HEK293T (cell line): ENCODE data around the gene ADCY9.
"Not testable (repeated sequence)": the region's sequence is repeated elsewhere in the genome, so short reads cannot be mapped to it uniquely, and the experiment has no call there.

Experiments used
- CTCF ChIA-PET: fragments of 350-600 bp; formaldehyde crosslinking; extraction: SDS; loops from one replicate; lab custom pipeline; 2021; ENCODE audit warnings: antibody characterized with exemption, inconsistent platforms; lab: Yijun Ruan, JAX
- POLR2A ChIA-PET: fragments of 350-600 bp; formaldehyde crosslinking; extraction: SDS; loops from one replicate; lab custom pipeline; 2020; ENCODE audit warnings: antibody characterized with exemption, inconsistent platforms; lab: Yijun Ruan, JAX
- DNase-seq: peaks from one replicate; pipeline ENCODE4 v3.0.0; 2012; ENCODE audit warnings: mixed read lengths; ENCODE audit errors: extremely low spot score
- ARNT ChIP-seq: fragments of 450-650 bp; IDR thresholded peaks from 2 replicates; pipeline ENCODE4 v1.6.1; 2017; ENCODE audit warnings: mild to moderate bottlenecking
- BHLHE40 ChIP-seq: fragments of 450-650 bp; IDR thresholded peaks from 2 replicates; pipeline ENCODE4 v1.6.1; 2016; ENCODE audit warnings: mild to moderate bottlenecking, moderate library complexity, borderline replicate concordance
- CTBP1 ChIP-seq: fragments of 450-650 bp; IDR thresholded peaks from 2 replicates; pipeline ENCODE4 v1.6.1; 2016; ENCODE audit warnings: borderline replicate concordance
- ELF4 ChIP-seq: fragments of 450-650 bp; IDR thresholded peaks from 2 replicates; pipeline ENCODE4 v1.6.1; 2017; ENCODE audit warnings: antibody characterized with exemption
- FOXA1 ChIP-seq: fragments of 450-650 bp; IDR thresholded peaks from 2 replicates; pipeline ENCODE4 v1.6.1; 2016; ENCODE audit warnings: mild to moderate bottlenecking
- FOXK2 ChIP-seq: fragments of 450-650 bp; IDR thresholded peaks from 2 replicates; pipeline ENCODE4 v1.6.1; 2016; ENCODE audit warnings: mild to moderate bottlenecking
- FOXM1 ChIP-seq: fragments of 450-650 bp; IDR thresholded peaks from 2 replicates; pipeline ENCODE4 v1.6.1; 2017; ENCODE audit warnings: mild to moderate bottlenecking, borderline replicate concordance
- HDGF ChIP-seq: fragments of 450-650 bp; IDR thresholded peaks from 2 replicates; pipeline ENCODE4 v1.6.1; 2017; ENCODE audit warnings: antibody characterized with exemption, borderline replicate concordance
- L3MBTL2 ChIP-seq: fragments of 450-650 bp; conservative IDR thresholded peaks from 2 replicates; pipeline ENCODE4 v1.6.1; 2016; ENCODE audit warnings: mild to moderate bottlenecking
- LEF1 ChIP-seq: fragments of 450-650 bp; IDR thresholded peaks from 2 replicates; pipeline ENCODE4 v1.6.1; 2017; ENCODE audit warnings: mild to moderate bottlenecking, borderline replicate concordance
- NFRKB ChIP-seq: fragments of 450-650 bp; IDR thresholded peaks from 2 replicates; pipeline ENCODE4 v1.6.1; 2016; ENCODE audit warnings: mild to moderate bottlenecking, moderate library complexity
- SP1 ChIP-seq: fragments of 450-650 bp; IDR thresholded peaks from 2 replicates; pipeline ENCODE4 v1.6.1; 2017
- SUZ12 ChIP-seq: fragments of 450-650 bp; IDR thresholded peaks from 2 replicates; pipeline ENCODE4 v1.6.1; 2016; ENCODE audit warnings: mild to moderate bottlenecking
- TARDBP ChIP-seq: fragments of 450-650 bp; IDR thresholded peaks from 2 replicates; pipeline ENCODE4 v1.6.1; 2016
- ZNF384 ChIP-seq: fragments of 450-650 bp; IDR thresholded peaks from 2 replicates; pipeline ENCODE4 v1.6.1; 2016
- TF ChIP-seq, protein P1 (sequence below): fragments of 450-650 bp; IDR thresholded peaks from 2 replicates; pipeline ENCODE4 v1.6.1; 2016

ADCY9 gene

DNA sequence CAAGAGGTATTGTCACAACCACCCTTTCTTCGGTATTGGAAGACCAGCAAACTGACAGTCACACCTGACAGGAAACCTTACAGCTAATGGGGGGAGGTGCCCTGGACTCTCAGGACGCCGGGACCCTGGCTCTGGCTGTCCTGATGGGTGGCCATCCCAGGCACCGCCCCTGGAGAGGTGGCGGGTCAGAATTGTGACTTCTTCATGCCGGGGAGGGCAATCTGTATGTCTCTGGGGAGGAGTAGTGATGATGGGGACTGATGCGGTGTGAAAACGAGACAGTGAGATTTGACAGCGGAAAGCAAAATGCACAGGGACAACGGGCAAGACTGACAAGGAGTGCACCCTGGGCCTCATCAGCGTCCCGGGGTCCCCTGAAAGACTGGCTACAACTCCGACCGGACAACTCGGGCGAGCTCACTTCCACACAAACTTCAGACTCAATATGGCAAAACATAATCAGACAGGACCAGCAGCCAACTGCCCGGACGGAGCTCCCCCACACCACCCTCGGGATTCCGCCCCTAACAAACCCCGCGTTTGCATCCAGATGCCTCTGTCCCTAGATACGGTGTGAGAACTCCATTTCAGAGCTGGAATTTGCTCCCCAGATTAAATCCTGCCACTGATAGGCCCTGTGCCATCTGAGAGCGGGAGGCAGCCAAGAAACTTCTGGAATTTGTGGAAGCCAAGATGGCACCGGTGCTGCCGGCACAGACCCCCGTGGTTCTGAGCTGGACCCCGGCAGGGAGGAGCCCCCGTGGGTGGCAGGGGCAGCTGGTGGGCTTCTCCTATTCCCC, 152.2 kb downstream of the ADCY9 start:
- CTCF ChIA-PET, result no interaction called here
- POLR2A ChIA-PET, result interaction anchor here (0.6 kb wide), 1 partner anchor 49 kb away, joined by 3 read pairs; no protein-coding TSS in a partner anchor
- TF ChIP-seq FOXM1 (no peak), BHLHE40 (no peak), TARDBP (no peak), SP1 (no peak), HDGF (no peak), NFRKB (no peak), SUZ12 (no peak), CTBP1 (no peak), ARNT (no peak), FOXK2 (no peak), FOXA1 (no peak), ZNF384 (no peak), ELF4 (no peak), LEF1 (no peak), L3MBTL2 (no peak)
- TF ChIP-seq, protein P1, sequence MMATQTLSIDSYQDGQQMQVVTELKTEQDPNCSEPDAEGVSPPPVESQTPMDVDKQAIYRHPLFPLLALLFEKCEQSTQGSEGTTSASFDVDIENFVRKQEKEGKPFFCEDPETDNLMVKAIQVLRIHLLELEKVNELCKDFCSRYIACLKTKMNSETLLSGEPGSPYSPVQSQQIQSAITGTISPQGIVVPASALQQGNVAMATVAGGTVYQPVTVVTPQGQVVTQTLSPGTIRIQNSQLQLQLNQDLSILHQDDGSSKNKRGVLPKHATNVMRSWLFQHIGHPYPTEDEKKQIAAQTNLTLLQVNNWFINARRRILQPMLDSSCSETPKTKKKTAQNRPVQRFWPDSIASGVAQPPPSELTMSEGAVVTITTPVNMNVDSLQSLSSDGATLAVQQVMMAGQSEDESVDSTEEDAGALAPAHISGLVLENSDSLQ, result no peak
- no peak for DNase-seq

DNA sequence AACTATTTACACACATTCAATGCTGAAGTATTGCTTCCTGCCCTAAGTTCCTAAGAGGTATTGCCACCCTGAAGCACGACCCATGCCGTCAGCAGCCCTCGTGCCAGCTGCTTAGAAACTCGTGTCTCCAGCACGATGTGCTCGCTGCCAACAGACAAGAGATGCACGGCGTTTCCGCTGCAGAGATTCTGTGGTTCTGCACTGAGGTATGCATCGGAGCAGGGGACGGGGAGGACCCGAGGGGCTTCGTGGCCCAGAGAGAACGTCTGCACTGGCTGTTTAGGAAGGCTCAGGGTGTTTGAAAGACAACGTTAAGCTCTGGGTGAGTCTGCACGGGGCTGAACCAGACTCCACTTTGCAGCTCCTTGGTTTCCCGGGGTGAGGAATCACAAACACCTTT, 153.0 kb downstream of the ADCY9 start:
- TF ChIP-seq SUZ12 (no peak), BHLHE40 (no peak), LEF1 (no peak), FOXM1 (no peak), ELF4 (no peak), SP1 (no peak), TARDBP (no peak), ZNF384 (no peak), HDGF (no peak), FOXA1 (no peak), FOXK2 (no peak), NFRKB (no peak), CTBP1 (no peak), L3MBTL2 (no peak), ARNT (no peak)
- TF ChIP-seq, protein P1, result no peak
- DNase-seq, result no peak
- CTCF ChIA-PET, result no interaction called here
- POLR2A ChIA-PET, result no interaction called here

DNA sequence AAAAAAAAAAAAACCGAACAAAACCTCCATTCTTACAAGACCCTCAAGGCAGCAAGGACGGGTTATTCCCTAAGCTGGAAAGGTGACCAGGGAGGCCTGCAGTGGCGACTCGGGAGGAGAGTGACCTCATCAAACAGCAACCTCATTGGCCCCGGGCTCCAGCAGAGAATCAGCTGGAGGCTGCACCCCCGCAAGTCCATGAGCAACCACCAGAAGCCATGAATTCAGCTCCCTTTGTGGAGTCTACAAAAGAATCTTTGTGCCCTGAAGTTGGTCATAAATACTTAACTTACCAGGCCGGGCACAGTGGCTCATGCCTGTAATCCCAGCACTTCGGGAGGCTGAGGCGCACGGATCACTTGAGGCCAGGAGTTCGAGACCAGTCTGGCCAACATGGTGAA, 154.8 kb downstream of the ADCY9 start:
- CTCF ChIA-PET, result interaction anchor here (0.6 to 1.7 kb wide), 3 partner anchors 162 to 292 kb away, joined by 3 to 4 read pairs (median 4); no protein-coding TSS in a partner anchor
- POLR2A ChIA-PET, result interaction anchor here (0.6 to 0.9 kb wide), 2 partner anchors 9 to 292 kb away, joined by 3 read pairs; no protein-coding TSS in a partner anchor
- DNase-seq, result peak; percentile 47
- TF ChIP-seq FOXM1 (no peak), LEF1 (no peak), ELF4 (no peak), L3MBTL2 (no peak), BHLHE40 (no peak), TARDBP (no peak), SUZ12 (no peak), CTBP1 (no peak), FOXK2 (no peak), SP1 (no peak), ARNT (no peak), NFRKB (no peak), FOXA1 (no peak), ZNF384 (no peak), HDGF (no peak)
- TF ChIP-seq, protein P1, result no peak

DNA sequence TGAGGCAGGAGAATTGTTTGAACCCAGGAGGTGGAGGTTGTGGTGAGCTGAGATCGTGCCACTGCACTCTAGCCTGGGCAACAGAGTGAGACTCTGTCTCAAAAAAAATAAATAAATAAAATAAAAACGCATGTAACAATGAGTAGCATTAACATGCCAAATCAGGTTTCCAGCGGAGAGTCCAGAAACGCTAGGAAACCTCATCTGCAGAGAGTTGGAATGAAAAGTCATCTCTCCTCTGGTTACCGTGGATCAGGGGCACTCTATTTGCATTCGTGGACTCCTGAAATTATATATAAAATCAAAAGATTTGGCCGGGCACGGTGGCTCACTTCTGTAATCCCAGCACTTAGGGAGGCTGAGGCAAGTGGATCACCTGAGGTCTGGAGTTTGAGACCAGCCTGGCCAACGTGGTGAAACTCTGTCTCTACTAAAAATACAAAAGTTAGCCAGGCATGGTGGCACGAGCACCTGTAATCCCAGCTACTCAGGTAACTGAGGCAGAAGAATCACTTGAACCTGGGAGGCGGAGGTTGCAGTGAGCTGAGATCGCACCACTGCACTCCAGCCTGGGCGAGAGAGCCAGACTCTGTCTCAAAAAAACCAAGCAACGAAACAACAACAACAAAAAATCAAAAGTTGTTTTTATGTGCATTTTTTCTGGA, 156.2 kb downstream of the ADCY9 start:
- CTCF ChIA-PET, result interaction anchor here (1.7 kb wide), 1 partner anchor 294 kb away, joined by 4 read pairs; no protein-coding TSS in a partner anchor
- DNase-seq, POLR2A ChIA-PET: not testable (repeated sequence)

DNA sequence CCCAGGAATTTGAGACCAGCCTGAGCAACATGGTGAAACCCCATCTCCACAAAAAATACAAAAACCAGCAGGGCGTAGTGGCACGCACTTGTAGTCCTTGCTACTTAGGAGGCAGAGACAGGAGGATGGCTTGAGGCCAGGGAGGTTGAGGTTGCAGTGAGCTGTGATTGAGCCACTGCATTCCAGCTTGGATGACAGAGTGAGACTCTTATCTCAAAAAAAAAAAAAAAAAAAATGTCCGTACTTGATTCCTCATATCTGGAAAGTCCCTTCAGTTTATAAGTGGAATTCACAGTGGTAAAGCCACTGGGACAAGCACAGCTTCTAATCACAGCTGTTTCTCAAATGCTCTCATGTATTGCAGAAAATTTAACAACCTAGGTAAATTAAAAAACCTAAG, 157.1 kb downstream of the ADCY9 start:
- POLR2A ChIA-PET, result no interaction called here
- CTCF ChIA-PET, result no interaction called here
- TF ChIP-seq ELF4 (no peak), CTBP1 (no peak), SP1 (no peak), BHLHE40 (no peak), NFRKB (no peak), L3MBTL2 (no peak), FOXK2 (no peak), SUZ12 (no peak), FOXM1 (no peak), FOXA1 (no peak), TARDBP (no peak), LEF1 (no peak), ZNF384 (no peak), ARNT (no peak), HDGF (no peak)
- TF ChIP-seq, protein P1, result no peak
- no peak for DNase-seq
